HG03442 (cell line): ENCODE data around the gene SLC35D3.
"Not testable (repeated sequence)": the region's sequence is repeated elsewhere in the genome, so short reads cannot be mapped to it uniquely, and the experiment has no call there.

Source experiments
- ATAC-seq: cut with Tn5 transposase; IDR thresholded peaks from one replicate; pipeline ENCODE4 v1.9.1; 2021; ENCODE audit warnings: mild to moderate bottlenecking, moderate library complexity; ENCODE audit not compliant: unreplicated experiment

SLC35D3 gene

GRCh38 chr6:136963259-136963658 lies 41.2 kb downstream of the SLC35D3 start:
- no peak for ATAC-seq

- no peak for ATAC-seq
Measured at GRCh38 chr6:136964398-136964797, 42.3 kb downstream of the SLC35D3 start.

GRCh38 chr6:136967876-136968752 lies 46.0 kb downstream of the SLC35D3 start:
- peak; percentile 90 for ATAC-seq

GRCh38 chr6:136968837-136969236 lies 46.7 kb downstream of the SLC35D3 start:
- no peak for ATAC-seq

GRCh38 chr6:136969433-136969832 lies 47.3 kb downstream of the SLC35D3 start:
- ATAC-seq, result no peak

- no peak for ATAC-seq
Measured at GRCh38 chr6:136969930-136970329, 47.8 kb downstream of the SLC35D3 start.

- no peak for ATAC-seq
Measured at GRCh38 chr6:136971609-136972008, 49.5 kb downstream of the SLC35D3 start.

GRCh38 chr6:136973781-136974180 lies 51.7 kb downstream of the SLC35D3 start:
- ATAC-seq, result not testable (repeated sequence)
